B cell (primary cell): Measurements from ENCODE around the gene CNTNAP2. TPM values are rescaled to one million over a fixed set of nuclear protein-coding genes. Genes with fewer than 3 reads are reported as not detected.

Experiments used
- ATAC-seq: fragments of 200-7000 bp; cut with Tn5 transposase; one replicate; pipeline ENCODE4 v1.10.0; 2021; ENCODE audit warnings: low read depth, mild to moderate bottlenecking, moderate number of reproducible peaks, moderate library complexity
- CTCF ChIA-PET: fragments of 350-600 bp; sonication (Branson Sonifier 250); formaldehyde crosslinking; loops from one replicate; lab custom pipeline; 2021; ENCODE audit warnings: antibody characterized with exemption, inconsistent platforms; lab: Charles Lee
- POLR2A ChIA-PET: fragments of 350-600 bp; sonication (Branson Sonifier 250); formaldehyde crosslinking; loops from one replicate; lab custom pipeline; 2021; ENCODE audit warnings: antibody characterized with exemption; lab: Charles Lee
- DNase-seq: peaks from one replicate; pipeline ENCODE4 v3.0.0; 2013
- H2AFZ ChIP-seq: 2 replicates; pipeline ENCODE4 v1.6.1; 2012; ENCODE audit warnings: mild to moderate bottlenecking, low read depth, low read length; ENCODE audit not compliant: insufficient read depth, poor library complexity, severe bottlenecking
- H3K27ac ChIP-seq, 2 donors: 1 replicate in 1 of 2; 2 replicates in 1 of 2; pipeline ENCODE4 v1.5.1; 2012 to 2013; ENCODE audit warnings: low read length in 2 of 2, mild to moderate bottlenecking in 2 of 2, moderate library complexity in 1 of 2
- H3K27me3 ChIP-seq, 4 experiments: fragments of 200-600 bp in 1 of 4; sonication (generic) in 1 of 4; replicated peaks in 1 of 4; 1 replicate in 2 of 4; 2 replicates in 2 of 4; pipeline versions ENCODE4 v1.6.1 to v1.7.0; 2013 to 2016; ENCODE audit warnings: low read length in 3 of 4, mild to moderate bottlenecking in 2 of 4, mixed read lengths in 1 of 4, moderate library complexity in 1 of 4; ENCODE audit not compliant: insufficient read depth in 4 of 4, control insufficient read depth in 3 of 4; ENCODE audit errors: control extremely low read depth in 1 of 4
- H3K36me3 ChIP-seq, 2 experiments: replicated peaks in 1 of 2; 1 replicate in 1 of 2; 2 replicates in 1 of 2; pipeline versions ENCODE4 v1.6.1 to v1.7.1; 2013; ENCODE audit warnings: low read length in 1 of 2; ENCODE audit not compliant: insufficient read depth in 2 of 2, control insufficient read depth in 1 of 2; ENCODE audit errors: control extremely low read depth in 1 of 2, extremely low read depth in 1 of 2
- H3K4me1 ChIP-seq, 2 donors: fragments of 200-600 bp in 1 of 2; sonication (generic) in 1 of 2; 1 replicate in 1 of 2; 2 replicates in 1 of 2; pipeline versions ENCODE4 v1.5.1 to v1.6.1; 2013 to 2017; ENCODE audit warnings: low read length in 2 of 2; ENCODE audit not compliant: control insufficient read depth in 2 of 2, insufficient read depth in 2 of 2
- H3K4me2 ChIP-seq: replicated peaks from 2 replicates; pipeline ENCODE3; 2012; ENCODE audit warnings: mild to moderate bottlenecking, low read depth, low read length; ENCODE audit not compliant: poor library complexity, severe bottlenecking
- H3K4me3 ChIP-seq, 5 experiments: fragments of 200-600 bp in 1 of 5; sonication (generic) in 1 of 5; 1 replicate in 3 of 5; 2 replicates in 2 of 5; pipeline versions ENCODE4 v1.5.1 to v1.7.0; 2011 to 2016; ENCODE audit warnings: low read length in 4 of 5, mild to moderate bottlenecking in 4 of 5, low read depth in 2 of 5, control low read depth in 1 of 5, moderate library complexity in 1 of 5; ENCODE audit not compliant: insufficient read depth in 1 of 5; ENCODE audit errors: control extremely low read depth in 1 of 5, extremely low read depth in 1 of 5
- H3K79me2 ChIP-seq: fragments of 200-600 bp; sonication (generic); one replicate; pipeline ENCODE4 v1.6.0; 2016; ENCODE audit warnings: low read length; ENCODE audit not compliant: control insufficient read depth, insufficient read depth
- H3K9ac ChIP-seq: fragments of 200-600 bp; sonication (generic); 2 replicates; pipeline ENCODE4 v1.6.1; 2017; ENCODE audit warnings: mild to moderate bottlenecking, low read length, moderate library complexity
- H3K9me3 ChIP-seq, 3 donors: one replicate each; pipeline versions ENCODE4 v1.6.1 to v1.7.1; 2013; ENCODE audit warnings: low read length in 2 of 3; ENCODE audit not compliant: control insufficient read depth in 2 of 3, insufficient read depth in 1 of 3; ENCODE audit errors: control extremely low read depth in 1 of 3
- H4K20me1 ChIP-seq: 2 replicates; pipeline ENCODE4 v1.6.0; 2012; ENCODE audit warnings: mild to moderate bottlenecking, low read length; ENCODE audit not compliant: insufficient read depth, control insufficient read depth, poor library complexity, severe bottlenecking
- H3K27ac Mint-ChIP-seq: one replicate; pipeline ENCODE4 v1.8.0; 2021; ENCODE audit warnings: mixed read lengths
- H3K27me3 Mint-ChIP-seq: one replicate; pipeline ENCODE4 v1.8.0; 2021; ENCODE audit warnings: mixed read lengths
- H3K4me1 Mint-ChIP-seq: one replicate; pipeline ENCODE4 v1.8.0; 2021; ENCODE audit warnings: mixed read lengths
- H3K4me3 Mint-ChIP-seq: one replicate; pipeline ENCODE4 v1.8.0; 2021; ENCODE audit warnings: mixed read lengths
- H3K9me3 Mint-ChIP-seq: one replicate; pipeline ENCODE4 v1.8.0; 2022; ENCODE audit warnings: mixed read lengths; ENCODE audit not compliant: insufficient read depth
- CTCF ChIP-seq: fragments of 200-600 bp; IDR thresholded peaks from one replicate; pipeline ENCODE4 v1.8.0; 2022; ENCODE audit warnings: antibody characterized with exemption, mild to moderate bottlenecking
- EZH2 ChIP-seq: IDR thresholded peaks from 2 replicates; pipeline ENCODE4 v1.6.1; 2012; ENCODE audit warnings: borderline replicate concordance, low read depth, mild to moderate bottlenecking, moderate library complexity, low read length; ENCODE audit not compliant: insufficient read depth, poor library complexity, severe bottlenecking
- WGBS: methylation state at CpG from one replicate; pipeline ENCODE4 v1.1.5; 2013; ENCODE audit warnings: missing lambda C conversion rate; ENCODE audit not compliant: insufficient coverage; 5-methylcytosine and 5-hydroxymethylcytosine counted together
- intact Hi-C: fragments of 100-400 bp; cut with micrococcal nuclease; formaldehyde crosslinking; loops from one replicate; pipeline ENCODE4 v1.10.0; 2022
- polyA plus RNA-seq: library from polyadenylated mRNA; depleted of rRNA; stranded (reverse); fragments of >200 nt; gene quantifications from 2 replicates; pipeline ENCODE4 v1.2.3, GENCODE V29; 2012
- total RNA-seq, 2 donors: library from RNA; stranded (reverse); fragments of 120-200 nt in 1 of 2; gene quantifications; 1 replicate in 1 of 2; 2 replicates in 1 of 2; pipeline versions ENCODE4 v1.2.3 to v1.2.4, GENCODE V29; 2013 to 2022

The CNTNAP2 gene
- total and polyA plus RNA-seq, 2 donors (not counting 1 experiment from before 2014, with no cell fraction given), result 7.4 to 16.6 TPM

GRCh38 chr7:148234715-148235114 is 2118.1 kb downstream of the CNTNAP2 start:
- Histone ChIP-seq H3K9ac (no peak overlapping the region), H3K27ac (no peak overlapping the region), H3K9me3 (no peaks in the 10 kb centered on the region), H3K36me3 (no peaks in the 10 kb centered on the region), H3K4me3 (no peak overlapping the region), H3K27me3 (peaks cover 0 to 5% (median 3%) of the 10 kb centered on the region in 4 experiments), H3K4me2 (no peak overlapping the region), H3K4me1 (no peaks in the 10 kb centered on the region), H2AFZ (no peak overlapping the region), H4K20me1 (no peaks in the 10 kb centered on the region), H3K79me2 (no peaks in the 10 kb centered on the region)
- Mint-ChIP-seq H3K27me3 (peaks cover 8% of the 10 kb centered on the region), H3K4me1 (no peaks in the 10 kb centered on the region), H3K9me3 (no peaks in the 10 kb centered on the region), H3K27ac (no peak overlapping the region), H3K4me3 (no peak overlapping the region)
- ATAC-seq (no peak), DNase-seq (no peak)
- ChIA-PET POLR2A (no interaction called here), CTCF (no interaction called here)
- TF ChIP-seq EZH2, result no peak
- no peak for TF ChIP-seq CTCF
- WGBS, result no CpG with 5 or more reads among the region's 1 CpG
- intact Hi-C loops, result no loop called here

GRCh38 chr7:148238761-148239325 is 2122.2 kb downstream of the CNTNAP2 start:
- intact Hi-C loops, result no loop called here
- peaks cover 0 to 20% (median 11%) of the 10 kb centered on the region in 4 experiments for H3K27me3 ChIP-seq
- TF ChIP-seq CTCF, result no peak
- TF ChIP-seq EZH2, result no peak
- H3K4me2 ChIP-seq, result no peak overlapping the region
- no peak overlapping the region for H3K9ac ChIP-seq
- DNase-seq, result no peak
- ChIA-PET CTCF (no interaction called here), POLR2A (no interaction called here)
- no CpG with 5 or more reads among the region's 1 CpG for WGBS
- no peak overlapping the region for H3K4me3 ChIP-seq
- Mint-ChIP-seq H3K4me1 (peaks cover 5% of the 10 kb centered on the region), H3K27me3 (peaks cover 41% of the 10 kb centered on the region), H3K4me3 (no peak overlapping the region), H3K27ac (no peak overlapping the region), H3K9me3 (no peaks in the 10 kb centered on the region)
- no peaks in the 10 kb centered on the region for H3K79me2 ChIP-seq
- peaks cover 3 to 4% of the 10 kb centered on the region in 2 donors for H3K4me1 ChIP-seq
- no peak overlapping the region for H2AFZ ChIP-seq
- H3K9me3 ChIP-seq, result no peaks in the 10 kb centered on the region
- no peaks in the 10 kb centered on the region for H4K20me1 ChIP-seq
- H3K36me3 ChIP-seq, result no peaks in the 10 kb centered on the region
- H3K27ac ChIP-seq, result no peak overlapping the region
- no peak for ATAC-seq
